ENCODE data around the gene CNTN1. TPM values are rescaled to one million over a fixed set of nuclear protein-coding genes. Genes with fewer than 3 reads are reported as not detected.

The CNTN1 gene
- total and polyA plus RNA-seq, 2 of the 8 experiments (the other 6 are each of a cell fraction or from before 2014, with no cell fraction given): 7.2 to 21.8 TPM

DNA sequence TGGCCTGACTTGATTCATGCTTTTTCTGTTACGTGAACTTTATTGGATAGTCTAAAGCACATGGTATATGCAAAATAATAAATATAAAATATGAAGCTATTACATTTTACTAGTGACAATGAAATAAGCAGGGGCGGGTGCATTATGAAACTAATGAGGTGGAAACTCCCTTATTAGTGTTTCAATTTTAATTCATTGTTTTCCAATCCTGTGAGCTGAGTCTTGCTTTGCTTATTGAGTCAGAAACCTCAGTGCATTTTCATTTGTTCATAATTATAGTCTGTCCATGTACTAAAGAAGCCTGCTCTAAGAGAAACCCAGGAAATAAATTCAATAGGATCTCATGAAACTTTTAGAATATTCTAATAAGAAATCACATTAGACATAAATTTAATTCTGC, 78.5 kb downstream of the CNTN1 start:
- CTCF ChIA-PET (ENCODE audit: partially characterized antibody): no interaction called here
- no peak overlapping the region for H3K56ac ChIP-seq (replicated peaks; ENCODE audit: insufficient read length, low read depth, low read length)

More for the DNA sequence above, 78.5 kb downstream of the CNTN1 start:
- H3K4me1 ChIP-seq (replicated peaks in 1 of 4; ENCODE audit: control insufficient read depth in 3 of 4, insufficient read depth in 4 of 4, low read length in 3 of 4): no peaks in the 10 kb centered on the region; a peak in 1 of 7 replicates
- FAIRE-seq: no peak
- H4K8ac ChIP-seq (ENCODE audit: extremely low read depth, insufficient read depth, low read length): no peak overlapping the region
- H3K27me3 ChIP-seq (replicated peaks in 1 of 4; ENCODE audit: control insufficient read depth in 3 of 4, extremely low read depth in 1 of 4, insufficient read depth in 3 of 4, low read length in 3 of 4): no peaks in the 10 kb centered on the region
- WGBS, 2 experiments (ENCODE audit: extremely low coverage in 1 of 2, insufficient coverage in 1 of 2, insufficient read length in 1 of 2, insufficient replicate concordance in 2 of 2, low coverage in 1 of 2, low lambda C conversion rate in 2 of 2, missing lambda C conversion rate in 1 of 2): 86% methylated on average over 2 of the region's 2 CpGs; no CpG with 5 or more reads in 1 of the 2 experiments
- no peak overlapping the region for H3K4me3 ChIP-seq (ENCODE audit: extremely low read depth in 1 of 4, insufficient read depth in 2 of 4, low read depth in 3 of 4, low read length in 4 of 4)
- no peak overlapping the region for H3K14ac ChIP-seq (ENCODE audit: insufficient read length)
- H2BK20ac ChIP-seq (ENCODE audit: low read length): no peak overlapping the region
- TF ChIP-seq KDM1A (IDR thresholded peaks at IDR 0.05; ENCODE audit: borderline replicate concordance, low read length) (no peak), CEBPB (IDR thresholded peaks at IDR 0.05; ENCODE audit: low read depth, low read length) (no peak), TEAD4 (IDR thresholded peaks at IDR 0.05; ENCODE audit: low read depth, low read length) (no peak), JUN (IDR thresholded peaks at IDR 0.05; ENCODE audit: low read depth, low read length) (no peak), HDAC2 (IDR thresholded peaks at IDR 0.05; ENCODE audit: borderline replicate concordance in 1 of 2, low read depth in 2 of 2, low read length in 2 of 2) (no peak), SP2 (IDR thresholded peaks at IDR 0.05; ENCODE audit: low read length) (no peak)
- H2AK5ac ChIP-seq (ENCODE audit: low read depth, low read length): no peak overlapping the region
- POLR2A ChIA-PET (ENCODE audit: partially characterized antibody): no interaction called here
- H3K36me3 ChIP-seq (ENCODE audit: control insufficient read depth in 2 of 4, insufficient read depth in 4 of 4, low read length in 3 of 4): no peaks in the 10 kb centered on the region
- H3K9me3 ChIP-seq (ENCODE audit: insufficient read depth in 2 of 2, low read depth in 1 of 2, low read length in 1 of 2): no peaks in the 10 kb centered on the region
- H3K27ac ChIP-seq (ENCODE audit: low read depth, low read length): no peak overlapping the region
- no peak overlapping the region for H3K4ac ChIP-seq (replicated peaks; ENCODE audit: insufficient read length, low read depth, low read length)
- H4K20me1 ChIP-seq (replicated peaks in 1 of 2; ENCODE audit: control insufficient read depth in 1 of 2, insufficient read depth in 2 of 2, low read length in 2 of 2): no peaks in the 10 kb centered on the region
- no peaks in the 10 kb centered on the region for H3K23me2 ChIP-seq (ENCODE audit: low read depth, low read length)
- H3K79me1 ChIP-seq (ENCODE audit: low read depth, low read length): no peaks in the 10 kb centered on the region
- H3K9ac ChIP-seq (replicated peaks in 1 of 4; ENCODE audit: extremely low read depth in 1 of 4, low read depth in 3 of 4, low read length in 3 of 4): no peak overlapping the region
- no peak overlapping the region for H4K91ac ChIP-seq (replicated peaks; ENCODE audit: insufficient read length, low read length)
- no peak overlapping the region for H2BK12ac ChIP-seq (ENCODE audit: low read depth, low read length)
- no peak overlapping the region for H3K4me2 ChIP-seq (ENCODE audit: insufficient read depth in 1 of 2, low read depth in 2 of 2, low read length in 2 of 2)
- H3K18ac ChIP-seq (ENCODE audit: extremely low read depth, low read length): no peak overlapping the region
- no peak overlapping the region for H2BK15ac ChIP-seq (ENCODE audit: low read length)
- H3K23ac ChIP-seq (ENCODE audit: insufficient read length): no peak overlapping the region
- H2AFZ ChIP-seq (ENCODE audit: low read length): no peak overlapping the region
- no peaks in the 10 kb centered on the region for H3K79me2 ChIP-seq (ENCODE audit: control insufficient read depth in 1 of 2, insufficient read depth in 2 of 2, low read length in 2 of 2)
- DNase-seq (ENCODE audit: low read depth in 1 of 2, low spot score in 2 of 2): no peak
- H2BK5ac ChIP-seq (ENCODE audit: low read depth, low read length): no peak overlapping the region
- H2BK120ac ChIP-seq (replicated peaks; ENCODE audit: low read depth, low read length): no peak overlapping the region
- no peak overlapping the region for H4K5ac ChIP-seq (ENCODE audit: insufficient read length, low read depth, low read length)

Data from H1 (cell line).